Ovary (tissue), 9 donors: ENCODE results near the gene LMTK3. TPM values are rescaled to one million over a fixed set of nuclear protein-coding genes. Genes with fewer than 3 reads are reported as not detected.
"Not testable (repeated sequence)": the region's sequence is repeated elsewhere in the genome, so short reads cannot be mapped to it uniquely, and the experiment has no call there.

ENCODE experiments used
- DNase-seq, 5 donors: peaks; one replicate each; pipeline ENCODE4 v3.0.0-alpha.2; 2019 to 2020
- H3K27ac ChIP-seq, 2 donors: fragments of 200-600 bp; one replicate each; pipeline versions ENCODE4 v1.5.1 to v1.8.0; 2019 to 2022
- H3K27me3 ChIP-seq: fragments of 200-600 bp; one replicate; pipeline ENCODE4 v1.8.0; 2022
- H3K36me3 ChIP-seq: fragments of 200-600 bp; sonication (generic); one replicate; pipeline ENCODE4 v1.5.1; 2019
- H3K4me1 ChIP-seq: one replicate; pipeline ENCODE4 v1.8.1; 2013; ENCODE audit warnings: mild to moderate bottlenecking, moderate library complexity; ENCODE audit not compliant: insufficient read depth
- H3K4me3 ChIP-seq: fragments of 200-600 bp; sonication (generic); one replicate; pipeline ENCODE4 v1.5.1; 2017
- H3K9me3 ChIP-seq, 2 donors: fragments of 200-600 bp in 1 of 2; sonication (generic) in 1 of 2; one replicate each; pipeline versions ENCODE4 v1.5.1 to v1.8.1; 2013 to 2019; ENCODE audit warnings: mild to moderate bottlenecking in 1 of 2, moderate library complexity in 1 of 2
- CTCF ChIP-seq, 3 donors: fragments of 450-650 bp in 2 of 3; fragments of 200-600 bp in 1 of 3; IDR thresholded peaks; one replicate each; pipeline versions ENCODE4 v1.5.1 to v1.8.0; 2016 to 2022; ENCODE audit warnings: antibody characterized with exemption in 3 of 3, mild to moderate bottlenecking in 1 of 3
- EP300 ChIP-seq: sonication (generic); formaldehyde crosslinking; IDR thresholded peaks from one replicate; pipeline ENCODE4 v1.6.1; 2017; ENCODE audit warnings: antibody characterized with exemption
- POLR2A ChIP-seq: fragments of 450-650 bp; IDR thresholded peaks from one replicate; pipeline ENCODE4 v1.6.1; 2017; ENCODE audit warnings: antibody characterized with exemption, mild to moderate bottlenecking, moderate library complexity
- WGBS, 3 donors: extraction: QIAGEN DNeasy Blood & Tissue Kit in 1 of 3; methylation state at CpG; one replicate each; pipeline versions ENCODE4 v1.1.5 to v1.1.7; 2013 to 2017; 5-methylcytosine and 5-hydroxymethylcytosine counted together
- intact Hi-C, 4 donors: fragments of 100-400 bp; cut with DNase I; formaldehyde crosslinking; loops; one replicate each; pipeline versions ENCODE4 v1.11.0 to v1.15.1; 2022 to 2023
- polyA plus RNA-seq, 2 donors: library from polyadenylated mRNA; stranded (reverse); fragments of 200-250 nt in 1 of 2; fragments of 350-450 nt in 1 of 2; fragmentation: Illumina TruSeq in 1 of 2; extraction: RNeasy Lipid Tissue Mini Kit (QIAGEN cat#74804) in 1 of 2; gene quantifications; one replicate each; pipeline ENCODE4 v1.2.3, GENCODE V29; 2013 to 2014
- total RNA-seq, 7 donors: library from RNA; depleted of rRNA in 2 of 7; stranded (reverse); fragments of >200 nt in 2 of 7; fragmentation: NEBNext Ultra II Directional in 3 of 7; extraction: Animal tissue kit (Norgen Biotek cat#: 25700) in 3 of 7; gene quantifications; one replicate each; pipeline versions ENCODE4 v1.1.0 to v1.2.4, GENCODE V29; 2016 to 2023
- donor health status: DM: no; HTN: no; CAD: no; lungs with moderate emphysema.
- donor health status: DM: no; HTN: no; CAD: no.
- donor health status: Bipolar disorder and iron deficiency.
- donor health status: DM: yes; HTN: yes; CAD: no.
- donor health status: DM: no; HTN: no; CAD: no.
- donor health status: DM: yes; HTN: yes; CAD: no.

Gene LMTK3
- total and polyA plus RNA-seq, 9 donors = 0.27 to 2.5 (median 0.49) TPM; not detected in 1

DNA sequence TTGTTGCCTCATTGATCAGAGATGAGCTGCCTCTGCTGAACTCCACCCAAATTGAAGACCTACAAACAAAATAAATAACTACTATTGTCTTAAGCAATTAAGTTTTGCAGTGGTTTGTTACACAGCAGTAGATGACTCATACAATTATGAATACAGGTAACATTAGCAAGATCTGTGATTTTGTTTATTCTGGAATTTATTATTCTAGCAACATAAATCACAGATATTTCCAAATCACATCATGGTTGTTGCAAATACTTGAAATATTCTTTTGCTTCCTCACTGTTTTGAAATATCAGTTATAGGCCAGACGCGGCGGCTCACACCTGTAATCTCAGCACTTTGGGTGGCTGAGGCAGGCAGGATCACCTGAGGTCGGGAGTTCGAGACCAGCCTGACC, 13.1 kb upstream of the LMTK3 start:
- Histone ChIP-seq H3K4me3 (no peak overlapping the region), H3K27ac (no peak overlapping the region), H3K9me3 (peaks cover 3 to 23% of the 10 kb centered on the region in 2 donors), H3K36me3 (no peaks in the 10 kb centered on the region), H3K27me3 (no peaks in the 10 kb centered on the region), H3K4me1 (no peaks in the 10 kb centered on the region)
- no peak for DNase-seq
- 91 to 96% (median 92%) methylated on average over 5 of the region's 5 CpGs for WGBS, 3 donors
- TF ChIP-seq CTCF (IDR thresholded peaks at IDR 0.05) (no peak), POLR2A (no peak), EP300 (no peak)
- intact Hi-C loops = no loop called here

- DNase-seq = no peak
- no peaks in the 10 kb centered on the region for H3K27me3 ChIP-seq
- 88 to 94% (median 93%) methylated on average over 2 of the region's 2 CpGs for WGBS, 3 donors
- H3K27ac ChIP-seq = no peak overlapping the region
- H3K36me3 ChIP-seq = no peaks in the 10 kb centered on the region
- H3K4me3 ChIP-seq = no peak overlapping the region
- no peaks in the 10 kb centered on the region for H3K4me1 ChIP-seq
- intact Hi-C loops = no loop called here
- no peak for TF ChIP-seq POLR2A
- no peak for TF ChIP-seq CTCF (IDR thresholded peaks at IDR 0.05)
- H3K9me3 ChIP-seq = peaks cover 3 to 21% of the 10 kb centered on the region in 2 donors
Observed at GRCh38 chr19:48524221-48524620, 12.6 kb upstream of the LMTK3 start.

GRCh38 chr19:48520134-48520533, 8.5 kb upstream of the LMTK3 start:
- Histone ChIP-seq H3K9me3 (peaks cover 0 to 5% of the 10 kb centered on the region in 2 donors), H3K27me3 (no peaks in the 10 kb centered on the region), H3K36me3 (no peaks in the 10 kb centered on the region), H3K4me1 (no peaks in the 10 kb centered on the region), H3K4me3 (no peak overlapping the region), H3K27ac (no peak overlapping the region)
- TF ChIP-seq CTCF (IDR thresholded peaks at IDR 0.05) (no peak), POLR2A (no peak), EP300 (no peak)
- DNase-seq = no peak
- intact Hi-C loops = no loop called here
- 30 to 44% (median 32%) methylated on average over 4 of the region's 4 CpGs for WGBS, 3 donors

GRCh38 chr19:48519426-48519825, 7.8 kb upstream of the LMTK3 start:
- WGBS, 3 donors = 88 to 92% (median 88%) methylated on average over 4 of the region's 4 CpGs
- DNase-seq, H3K4me1 ChIP-seq, H3K27ac ChIP-seq, H3K36me3 ChIP-seq, H3K9me3 ChIP-seq, H3K4me3 ChIP-seq, intact Hi-C loops, H3K27me3 ChIP-seq: not testable (repeated sequence)

DNA sequence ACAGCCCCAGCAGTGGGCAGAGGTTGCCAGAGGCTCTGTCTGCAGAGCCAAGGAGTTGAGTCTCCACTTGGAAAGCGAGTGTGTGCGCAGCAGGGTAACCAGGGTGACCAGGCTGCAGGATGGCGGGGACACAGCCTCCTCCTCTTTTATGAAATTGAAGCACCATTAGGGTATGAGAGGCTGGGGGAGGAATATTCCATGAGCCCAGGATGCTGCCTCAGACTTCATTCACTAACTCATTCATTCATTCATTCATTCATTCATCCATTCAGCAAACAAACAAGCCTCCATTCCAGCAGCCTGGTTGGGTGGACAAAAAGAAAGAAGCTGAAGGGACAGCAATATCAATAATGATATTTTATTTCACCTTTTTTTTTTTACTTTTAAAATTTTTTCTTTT, 6.6 kb upstream of the LMTK3 start:
- no peak overlapping the region for H3K27ac ChIP-seq
- intact Hi-C loops = no loop called here
- H3K9me3 ChIP-seq = no peaks in the 10 kb centered on the region
- H3K4me1 ChIP-seq = peaks cover 2% of the 10 kb centered on the region
- DNase-seq = no peak
- 82 to 88% (median 84%) methylated on average over 3 of the region's 3 CpGs for WGBS, 3 donors
- no peaks in the 10 kb centered on the region for H3K36me3 ChIP-seq
- no peak overlapping the region for H3K4me3 ChIP-seq
- TF ChIP-seq POLR2A (no peak), EP300 (no peak), CTCF (IDR thresholded peaks at IDR 0.05) (no peak)
- H3K27me3 ChIP-seq = no peaks in the 10 kb centered on the region
